ENCODE results near the gene GAS2.
A peak's percentile ranks its signal among the peaks of the same experiment; 100 is the strongest.

Gene GAS2

DNA sequence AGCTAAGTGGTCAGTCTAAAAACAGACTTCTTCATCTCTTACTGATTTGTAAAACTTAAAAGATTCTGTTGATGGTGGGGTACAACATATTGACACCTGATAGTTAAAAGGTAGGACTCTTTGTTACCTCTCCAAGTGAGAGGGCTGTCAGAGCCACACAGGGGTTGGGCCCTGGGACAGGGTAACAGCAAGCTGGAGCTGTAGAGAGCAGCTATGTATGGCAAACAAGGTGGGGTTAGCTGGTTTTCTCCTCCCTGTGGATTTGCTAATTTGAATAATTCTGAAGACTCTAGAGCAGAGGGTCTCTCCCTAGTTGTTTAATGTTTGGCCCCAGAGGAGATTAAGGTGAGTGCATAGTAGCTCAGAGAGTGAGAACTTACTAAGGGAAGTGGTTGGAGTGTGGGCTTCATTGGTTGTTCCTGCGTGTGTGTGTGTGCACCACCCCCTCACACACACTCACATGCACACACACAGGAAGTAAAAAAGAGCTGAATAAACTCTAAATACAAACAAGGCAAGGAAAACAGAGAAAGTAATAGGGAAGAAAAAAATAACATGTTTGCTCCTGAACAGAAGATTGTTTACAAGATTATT, 9.2 kb upstream of the GAS2 start:
- no peak for TF ChIP-seq CTCF (IDR thresholded peaks at IDR 0.05; ENCODE audit: low read depth, low read length)
- no peak for DNase-seq (ENCODE audit: extremely low read depth, low read depth)

DNA sequence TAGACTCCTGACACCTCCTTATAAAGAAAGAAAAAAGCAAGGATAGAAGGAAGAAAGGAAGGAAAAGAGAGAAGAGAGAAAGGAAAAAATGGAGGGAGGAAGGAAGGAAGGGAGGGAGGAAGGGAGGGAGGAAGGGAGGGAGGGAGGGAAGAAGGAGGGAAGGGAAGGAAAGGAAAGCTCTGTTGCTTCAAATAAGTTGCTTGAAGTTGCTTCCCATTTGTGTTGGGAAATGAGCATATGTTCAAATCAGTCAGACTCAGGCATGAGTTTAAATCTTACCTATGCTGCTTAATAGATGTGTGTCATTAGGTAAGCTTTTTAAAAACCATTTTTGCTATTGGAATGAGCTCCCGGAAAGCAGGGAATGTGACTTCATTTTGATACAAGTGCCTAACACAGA, 6.6 kb upstream of the GAS2 start:
- TF ChIP-seq CTCF (IDR thresholded peaks at IDR 0.05; ENCODE audit: low read depth, low read length), result no peak
- no peak for DNase-seq (ENCODE audit: extremely low read depth, low read depth)

DNA sequence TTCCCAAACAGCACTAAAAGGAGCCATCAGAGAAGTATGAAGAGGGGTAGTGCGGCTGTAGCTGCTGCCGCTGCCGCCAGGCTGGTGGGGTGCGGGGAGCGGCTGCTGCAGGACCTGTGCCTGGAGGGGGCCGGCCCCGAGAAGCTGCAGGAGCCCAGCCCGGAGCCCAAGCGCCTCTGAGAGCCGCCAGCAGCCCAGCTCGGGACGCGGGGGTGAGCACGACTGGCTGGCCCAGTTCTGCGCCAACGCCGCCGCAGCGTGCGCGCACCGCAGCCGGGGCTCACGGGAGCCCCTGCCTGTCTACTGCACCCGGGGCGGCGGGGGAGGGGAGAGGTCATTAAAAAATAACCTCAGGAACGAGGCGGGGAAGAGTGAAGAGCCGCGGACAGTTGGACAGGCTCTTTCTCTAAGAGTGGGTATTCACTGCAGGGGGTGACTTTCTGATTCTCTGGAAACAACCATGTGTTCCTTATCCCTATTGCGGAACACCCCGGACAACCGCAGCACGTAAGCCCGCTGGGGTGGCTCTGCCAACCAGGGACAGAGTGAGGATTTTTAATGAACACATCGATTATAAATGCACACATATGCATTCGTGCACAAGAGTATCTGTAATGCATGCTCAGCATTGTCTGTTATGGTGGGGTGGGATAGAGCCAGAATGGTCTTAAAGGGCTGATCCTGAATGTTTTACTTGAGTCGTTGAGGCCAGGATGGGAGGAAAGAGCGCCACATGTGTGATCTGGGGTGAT, 453 bp downstream of the GAS2 start:
- no peak for DNase-seq (ENCODE audit: extremely low read depth, low read depth)

DNA sequence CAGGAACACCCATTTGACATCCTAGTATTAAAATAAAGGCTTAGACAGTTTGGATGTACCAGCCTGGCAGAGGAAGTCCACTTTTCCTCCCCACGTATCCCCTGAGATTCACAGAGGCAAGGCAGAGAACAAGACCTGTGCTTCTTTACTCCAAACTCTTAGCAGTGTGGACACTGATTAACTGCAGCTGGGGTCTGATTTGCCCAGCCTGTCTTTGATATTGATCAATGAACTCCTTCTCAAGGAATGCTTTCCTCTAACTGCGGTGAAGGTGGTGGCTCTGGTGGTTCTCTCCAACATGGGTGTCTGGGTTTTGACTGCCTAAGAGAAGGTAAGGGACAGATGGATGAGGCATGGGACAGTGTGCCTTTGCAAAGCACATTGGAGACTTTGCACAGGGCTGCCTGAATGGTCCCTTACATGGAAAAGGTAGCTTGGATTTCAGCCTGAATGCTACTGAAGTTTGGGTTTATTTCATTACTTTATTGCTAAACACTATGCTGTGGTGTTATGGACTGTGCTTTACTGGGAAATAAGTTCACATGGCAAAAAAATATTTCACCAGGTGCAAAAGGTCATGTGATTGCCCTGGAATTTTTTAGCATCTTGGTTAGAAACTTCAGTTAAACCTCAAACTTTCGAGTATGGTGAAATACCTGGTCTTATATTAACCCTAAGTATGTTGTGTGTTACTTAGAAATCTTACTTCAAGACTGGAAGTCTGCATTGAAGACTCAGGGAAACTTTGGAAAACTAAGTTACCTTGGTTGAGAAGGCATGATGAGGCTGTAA, 1.8 kb downstream of the GAS2 start:
- TF ChIP-seq CTCF (IDR thresholded peaks at IDR 0.05; ENCODE audit: low read depth, low read length), result no peak
- DNase-seq (ENCODE audit: extremely low read depth, low read depth), result no peak

More for the DNA sequence above, 453 bp downstream of the GAS2 start:
- no peak for TF ChIP-seq CTCF (IDR thresholded peaks at IDR 0.05; ENCODE audit: low read depth, low read length)

DNA sequence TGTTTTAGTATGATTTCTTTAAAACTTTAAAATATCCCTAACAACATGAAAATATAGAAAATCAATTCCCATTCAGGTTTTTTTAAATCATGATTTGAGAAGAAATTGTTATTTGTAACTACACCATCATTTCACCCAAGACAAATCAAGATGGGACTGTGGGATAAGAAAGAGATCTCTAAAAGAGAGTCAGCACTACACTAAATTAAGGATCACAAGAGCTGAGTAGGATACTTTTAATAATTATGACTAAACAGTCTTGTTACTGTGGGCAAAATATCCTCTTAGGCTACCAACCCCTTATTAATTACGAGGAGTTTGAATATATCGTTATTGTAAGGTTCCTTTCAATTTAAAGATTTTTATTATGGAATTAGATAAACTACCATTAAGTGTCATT, 3.0 kb downstream of the GAS2 start:
- no peak for DNase-seq (ENCODE audit: extremely low read depth, low read depth)
- no peak for TF ChIP-seq CTCF (IDR thresholded peaks at IDR 0.05; ENCODE audit: low read depth, low read length)

GRCh38 chr11:22670830-22671229, 4.4 kb downstream of the GAS2 start:
- TF ChIP-seq CTCF (IDR thresholded peaks at IDR 0.05; ENCODE audit: low read depth, low read length), result peak; percentile 1; the same call in 1 of the 2 replicates
- no peak for DNase-seq (ENCODE audit: extremely low read depth, low read depth)

- no peak for TF ChIP-seq CTCF (IDR thresholded peaks at IDR 0.05; ENCODE audit: low read depth, low read length)
- DNase-seq (ENCODE audit: extremely low read depth, low read depth), result no peak
These were observed 5.3 kb downstream of the GAS2 start for GRCh38 chr11:22671751-22672150.

All from AG09319 (cell line).